ENCODE data around the gene CD69.
"Not testable (repeated sequence)": the region's sequence is repeated elsewhere in the genome, so short reads cannot be mapped to it uniquely, and the experiment has no call there.

CD69 gene

GRCh38 chr12:9727813-9728212 lies 32.9 kb downstream of the CD69 start:
- no peak for TF ChIP-seq CTCF (conservative IDR thresholded peaks at IDR 0.05)
- no peak overlapping the region for H3K27ac ChIP-seq

GRCh38 chr12:9725213-9725870 lies 35.4 kb downstream of the CD69 start:
- TF ChIP-seq CTCF (conservative IDR thresholded peaks at IDR 0.05): no peak
- H3K27ac ChIP-seq: no peak overlapping the region

- TF ChIP-seq CTCF (conservative IDR thresholded peaks at IDR 0.05): no peak
- H3K27ac ChIP-seq: no peak overlapping the region
Measured at GRCh38 chr12:9724023-9724422, 36.7 kb downstream of the CD69 start.

- TF ChIP-seq CTCF (conservative IDR thresholded peaks at IDR 0.05): no peak
- no peak overlapping the region for H3K27ac ChIP-seq
Measured at GRCh38 chr12:9721394-9722092, 39.2 kb downstream of the CD69 start.

- TF ChIP-seq CTCF (conservative IDR thresholded peaks at IDR 0.05): no peak
- H3K27ac ChIP-seq: no peak overlapping the region
Measured at GRCh38 chr12:9719790-9720189, 40.9 kb downstream of the CD69 start.

- no peak for TF ChIP-seq CTCF (conservative IDR thresholded peaks at IDR 0.05)
- H3K27ac ChIP-seq: no peak overlapping the region
Measured at GRCh38 chr12:9718968-9719367, 41.7 kb downstream of the CD69 start.

GRCh38 chr12:9717070-9717925 lies 43.4 kb downstream of the CD69 start:
- no peak overlapping the region for H3K27ac ChIP-seq
- TF ChIP-seq CTCF (conservative IDR thresholded peaks at IDR 0.05): no peak

GRCh38 chr12:9713032-9713558 lies 47.6 kb downstream of the CD69 start:
- not testable (repeated sequence) for H3K27ac ChIP-seq
